HepG2 (cell line): ENCODE results near the gene TNFSF10. TPM values are rescaled to one million over a fixed set of nuclear protein-coding genes. Genes with fewer than 3 reads are reported as not detected.

Experiments
- BCL6 ChIP-seq: IDR thresholded peaks from 2 replicates; pipeline ENCODE4 v1.6.1; 2016; ENCODE audit warnings: missing genetic modification reagents, missing compliant biosample characterization
- EEA1 ChIP-seq: sonication (generic); formaldehyde crosslinking; IDR thresholded peaks from 2 replicates; pipeline ENCODE4 v1.5.1; 2020; ENCODE audit warnings: mild to moderate bottlenecking, missing genetic modification reagents, borderline replicate concordance
- EED ChIP-seq: sonication (generic); formaldehyde crosslinking; IDR thresholded peaks from 2 replicates; pipeline ENCODE4 v1.5.0; 2020; ENCODE audit warnings: mild to moderate bottlenecking, missing genetic modification reagents
- HIC2 ChIP-seq: sonication (generic); formaldehyde crosslinking; IDR thresholded peaks from 2 replicates; pipeline ENCODE4 v1.9.0; 2022; ENCODE audit warnings: low read depth, missing genetic modification reagents
- IRF2 ChIP-seq: IDR thresholded peaks from 2 replicates; pipeline ENCODE4 v1.6.1; 2018; ENCODE audit warnings: missing genetic modification reagents, missing compliant biosample characterization
- KLF16 ChIP-seq, 2 experiments: sonication (generic) in 1 of 2; formaldehyde crosslinking in 1 of 2; IDR thresholded peaks; 2 replicates each; pipeline versions ENCODE4 v1.6.1 to v1.8.0; 2016 to 2023; ENCODE audit warnings: missing genetic modification reagents in 2 of 2, missing compliant biosample characterization in 1 of 2
- MYNN ChIP-seq: sonication (generic); formaldehyde crosslinking; IDR thresholded peaks from 2 replicates; pipeline ENCODE4 v1.4.0; 2020; ENCODE audit warnings: mild to moderate bottlenecking, low read depth, missing genetic modification reagents
- PPARG ChIP-seq: conservative IDR thresholded peaks from 2 replicates; pipeline ENCODE4 v1.6.1; 2016; ENCODE audit warnings: missing biosample characterization, missing genetic modification reagents
- SMARCE1 ChIP-seq: fragments of 450-650 bp; IDR thresholded peaks from 2 replicates; pipeline ENCODE4 v1.6.1; 2017; ENCODE audit warnings: borderline replicate concordance
- SNAPC2 ChIP-seq: sonication (generic); formaldehyde crosslinking; IDR thresholded peaks from 2 replicates; pipeline ENCODE4 v1.8.1; 2022; ENCODE audit warnings: mild to moderate bottlenecking, missing genetic modification reagents
- SOX13 ChIP-seq, 3 experiments: fragments of 450-650 bp in 1 of 3; sonication (generic) in 1 of 3; formaldehyde crosslinking in 1 of 3; IDR thresholded peaks in 2 of 3; conservative IDR thresholded peaks in 1 of 3; 2 replicates each; pipeline versions ENCODE4 v1.5.0 to v1.6.1; 2016 to 2020; ENCODE audit warnings: antibody characterized with exemption in 1 of 3, mild to moderate bottlenecking in 1 of 3, missing compliant biosample characterization in 1 of 3, missing genetic modification reagents in 1 of 3, moderate library complexity in 1 of 3
- SOX5 ChIP-seq: IDR thresholded peaks from 2 replicates; pipeline ENCODE4 v1.6.1; 2016; ENCODE audit warnings: borderline replicate concordance
- STAT6 ChIP-seq: sonication (generic); formaldehyde crosslinking; IDR thresholded peaks from 2 replicates; pipeline ENCODE4 v1.4.0; 2020; ENCODE audit warnings: missing genetic modification reagents, mild to moderate bottlenecking, borderline replicate concordance
- TCF7 ChIP-seq: sonication (generic); IDR thresholded peaks from 2 replicates; pipeline ENCODE4 v1.6.1; 2016; ENCODE audit warnings: antibody characterized with exemption, low read depth
- TEAD3 ChIP-seq: optimal IDR thresholded peaks from 2 replicates; pipeline ENCODE3; 2016; ENCODE audit warnings: borderline replicate concordance
- TGIF2 ChIP-seq: IDR thresholded peaks from 2 replicates; pipeline ENCODE4 v1.6.1; 2016; ENCODE audit warnings: control low read depth, missing compliant biosample characterization
- ZKSCAN8 ChIP-seq: IDR thresholded peaks from 2 replicates; pipeline ENCODE4 v1.6.1; 2016; ENCODE audit warnings: borderline replicate concordance, missing genetic modification reagents, missing compliant biosample characterization
- ZMYM3 ChIP-seq: sonication (generic); formaldehyde crosslinking; IDR thresholded peaks from 2 replicates; pipeline ENCODE4 v1.5.1; 2020; ENCODE audit warnings: mild to moderate bottlenecking, missing genetic modification reagents
- ZNF205 ChIP-seq: IDR thresholded peaks from 2 replicates; pipeline ENCODE4 v1.6.1; 2018; ENCODE audit warnings: missing biosample characterization, missing genetic modification reagents
- ZNF335 ChIP-seq: sonication (generic); formaldehyde crosslinking; IDR thresholded peaks from 2 replicates; pipeline ENCODE4 v1.4.0; 2020; ENCODE audit warnings: missing genetic modification reagents
- ZNF337 ChIP-seq: sonication (generic); formaldehyde crosslinking; IDR thresholded peaks from 2 replicates; pipeline ENCODE4 v1.5.1; 2020; ENCODE audit warnings: missing genetic modification reagents, low read depth, mild to moderate bottlenecking, borderline replicate concordance
- ZNF569 ChIP-seq: sonication (generic); formaldehyde crosslinking; IDR thresholded peaks from 2 replicates; pipeline ENCODE4 v1.5.0; 2020; ENCODE audit warnings: mild to moderate bottlenecking, missing genetic modification reagents, moderate library complexity, borderline replicate concordance
- ZNF580 ChIP-seq: IDR thresholded peaks from 2 replicates; pipeline ENCODE4 v1.6.1; 2016; ENCODE audit warnings: low read depth, borderline replicate concordance
- ZNF772 ChIP-seq: sonication (generic); formaldehyde crosslinking; IDR thresholded peaks from 2 replicates; pipeline ENCODE4 v1.5.0; 2020; ENCODE audit warnings: mild to moderate bottlenecking, missing genetic modification reagents
- ZNF788 ChIP-seq: sonication (generic); formaldehyde crosslinking; IDR thresholded peaks from 2 replicates; pipeline ENCODE4 v1.5.0; 2020; ENCODE audit warnings: mild to moderate bottlenecking, missing genetic modification reagents, borderline replicate concordance
- ZNF792 ChIP-seq: IDR thresholded peaks from 2 replicates; pipeline ENCODE4 v1.6.1; 2016
- polyA plus RNA-seq, 8 experiments: library from polyadenylated mRNA; depleted of rRNA in 3 of 8; stranded (reverse) in 7 of 8; unstranded in 1 of 8; fragments of >200 nt; fragmentation: Illumina TruSeq in 4 of 8; extraction: Trizol in 4 of 8; gene quantifications; 2 replicates each; pipeline versions ENCODE4 v1.2.1 to v1.2.3, GENCODE V29; 2011 to 2016; ENCODE audit warnings: low read depth in 4 of 8, missing spikeins in 1 of 8, mixed read lengths in 1 of 8; ENCODE audit not compliant: insufficient read depth in 1 of 8
- total RNA-seq, 5 experiments: library from RNA; depleted of rRNA; stranded (reverse); fragments of >200 nt; fragmentation: Illumina TruSeq; extraction: Trizol; gene quantifications; 2 replicates each; pipeline ENCODE4 v1.2.3, GENCODE V29; 2016; ENCODE audit warnings: low read depth in 1 of 5

TNFSF10 gene
- total and polyA plus RNA-seq, 2 of the 13 experiments (the other 11 are each of a cell fraction or from before 2014, with no cell fraction given): 8.4 to 9.9 TPM

GRCh38 chr3:172553526-172554252 is 30.5 kb upstream of the TNFSF10 start (continued):
- TF ChIP-seq STAT6 (CRISPR knock-in tag): peak; percentile 62; the same call in 1 of the 2 replicates
- TF ChIP-seq TGIF2 (CRISPR knock-in tag): no peak
- 0 out of 2 replicates have a peak, but pooled peaks have one; percentile 18 for TF ChIP-seq SMARCE1
- peak; percentile 73; the same call in 1 of the 2 replicates for TF ChIP-seq ZNF335 (CRISPR knock-in tag)
- TF ChIP-seq TCF7: 0 out of 2 replicates have a peak, but pooled peaks have one; percentile 12
- TF ChIP-seq EED (CRISPR knock-in tag): no peak
- TF ChIP-seq ZNF337 (CRISPR knock-in tag): peak; percentile 55; the same call in 1 of the 2 replicates
- peak; percentile 92 for TF ChIP-seq TEAD3 (CRISPR knock-in tag)
- TF ChIP-seq ZNF569 (CRISPR knock-in tag): peak; percentile 86; the same call in 1 of the 2 replicates
- peak; percentile 79 for TF ChIP-seq ZNF788 (CRISPR knock-in tag)
- peak; percentile 55; the same call in 1 of the 2 replicates for TF ChIP-seq SOX13 (IDR thresholded peaks at IDR 0.05)
- peak in 1 of 2 experiments; percentile 94; a peak in 2 of 4 replicates for TF ChIP-seq SOX13 (CRISPR knock-in tag; conservative IDR thresholded peaks at IDR 0.05 in 1 of 2, IDR thresholded peaks at IDR 0.05 in 1 of 2)
- TF ChIP-seq KLF16 (CRISPR knock-in tag; IDR thresholded peaks at IDR 0.05): peak in 1 of 2 experiments; percentile 90; a peak in 2 of 4 replicates
- TF ChIP-seq SNAPC2 (CRISPR knock-in tag): 0 out of 2 replicates have a peak, but pooled peaks have one; percentile 61
- TF ChIP-seq ZNF772 (CRISPR knock-in tag): peak; percentile 89; the same call in 1 of the 2 replicates
- peak; percentile 76; the same call in 1 of the 2 replicates for TF ChIP-seq ZKSCAN8 (CRISPR knock-in tag)
- TF ChIP-seq BCL6 (CRISPR knock-in tag): peak; percentile 87
- TF ChIP-seq EEA1 (CRISPR knock-in tag): no peak
- peak; percentile 97 for TF ChIP-seq PPARG (CRISPR knock-in tag)
- TF ChIP-seq HIC2 (CRISPR knock-in tag): peak; percentile 94
- TF ChIP-seq ZNF580 (CRISPR knock-in tag): peak; percentile 50; the same call in 1 of the 2 replicates
- TF ChIP-seq MYNN (CRISPR knock-in tag): no peak
- TF ChIP-seq ZMYM3: peak; percentile 85
- TF ChIP-seq ZNF792 (CRISPR knock-in tag): peak; percentile 80; the same call in 1 of the 2 replicates
- TF ChIP-seq ZNF205 (CRISPR knock-in tag): peak; percentile 78
- TF ChIP-seq IRF2: peak; percentile 81
- peak; percentile 94 for TF ChIP-seq SOX5 (CRISPR knock-in tag)
